Epidermal melanocyte (primary cell): Measurements from ENCODE around the gene ZNF91.
"Not testable (repeated sequence)": the region's sequence is repeated elsewhere in the genome, so short reads cannot be mapped to it uniquely, and the experiment has no call there.

ENCODE experiments used
- DNase-seq: peaks from one replicate; pipeline ENCODE4 v3.0.0; 2011; ENCODE audit warnings: low spot score; ENCODE audit not compliant: insufficient read length

ZNF91 gene

DNA sequence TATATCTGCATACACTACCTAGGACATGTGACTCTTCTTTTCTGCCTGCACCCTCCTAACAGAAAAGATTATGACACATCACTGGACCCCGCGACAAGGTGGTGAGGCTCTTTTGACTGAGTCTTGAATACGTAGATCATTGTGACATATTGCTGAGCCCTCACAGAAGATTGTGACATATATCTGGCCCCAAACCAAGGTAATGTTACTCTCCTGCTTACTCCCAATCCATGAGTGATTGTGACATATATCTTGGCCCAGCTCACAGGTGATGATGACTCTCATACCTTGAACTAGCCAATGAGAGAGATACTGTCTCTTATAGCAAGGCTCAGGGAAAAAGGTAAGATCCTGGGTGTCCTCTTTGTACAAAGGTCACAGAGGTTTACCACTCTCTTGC, 75.7 kb downstream of the ZNF91 start:
- DNase-seq = not testable (repeated sequence)

GRCh38 chr19:23318941-23319340, 76.3 kb downstream of the ZNF91 start:
- not testable (repeated sequence) for DNase-seq

GRCh38 chr19:23318143-23318542, 77.1 kb downstream of the ZNF91 start:
- DNase-seq = no peak

GRCh38 chr19:23315286-23315685, 80.0 kb downstream of the ZNF91 start:
- DNase-seq = no peak

DNA sequence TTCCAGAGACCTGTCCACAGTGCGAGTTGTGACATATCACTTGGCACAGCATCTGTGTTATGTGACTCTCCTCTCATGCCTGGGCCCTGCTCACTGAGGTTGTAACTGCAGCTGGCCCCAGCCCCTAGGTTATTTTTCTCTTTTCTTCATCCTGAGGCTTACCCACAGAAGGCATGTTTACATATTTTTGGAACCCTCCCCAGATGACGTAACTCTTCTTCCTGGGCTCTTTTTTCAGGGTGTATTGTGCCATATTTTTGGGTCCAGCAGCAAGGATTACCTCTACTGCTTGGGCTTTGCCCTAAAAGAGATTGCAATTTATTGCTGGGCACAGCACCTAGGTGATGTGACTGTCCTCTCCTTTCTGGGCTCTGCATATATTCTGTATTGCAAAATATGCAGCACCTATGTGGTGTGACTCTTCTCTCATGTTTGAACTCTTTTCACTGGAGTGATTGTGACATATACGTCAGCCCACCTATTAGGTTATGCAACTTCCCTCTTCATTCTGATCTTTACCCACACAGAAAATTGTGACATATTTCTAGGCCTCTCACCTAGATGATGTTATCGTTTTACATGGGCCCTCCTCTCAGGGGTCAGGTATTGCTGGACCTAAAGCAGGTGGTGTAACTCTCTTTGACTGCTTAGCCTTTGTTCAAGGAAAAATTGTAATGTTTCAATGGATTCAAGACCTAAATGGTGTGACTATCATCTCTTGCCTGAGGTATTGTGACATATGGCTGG, 80.6 kb downstream of the ZNF91 start:
- DNase-seq = no peak

DNA sequence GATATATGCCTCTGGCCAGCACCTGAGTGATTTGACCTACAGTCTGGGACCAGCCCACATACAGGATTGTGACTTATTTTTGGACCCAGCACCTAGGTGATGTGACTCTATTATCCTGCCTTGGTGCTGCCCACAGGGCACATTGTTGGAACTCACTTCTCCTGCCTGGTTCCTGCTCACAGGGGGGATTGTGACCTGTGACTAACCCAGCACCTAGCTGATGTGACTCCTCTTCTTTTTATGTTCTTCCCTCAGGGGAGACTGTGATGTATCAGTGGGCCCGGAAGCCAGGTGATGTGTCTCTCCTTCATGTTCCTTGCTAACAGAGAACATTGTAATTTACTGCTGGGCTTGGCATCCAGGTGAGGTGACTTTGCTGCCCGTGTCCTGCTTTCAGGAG, 82.1 kb downstream of the ZNF91 start:
- DNase-seq = no peak

- DNase-seq = no peak
These were observed 82.8 kb downstream of the ZNF91 start for GRCh38 chr19:23312515-23312914.

DNA sequence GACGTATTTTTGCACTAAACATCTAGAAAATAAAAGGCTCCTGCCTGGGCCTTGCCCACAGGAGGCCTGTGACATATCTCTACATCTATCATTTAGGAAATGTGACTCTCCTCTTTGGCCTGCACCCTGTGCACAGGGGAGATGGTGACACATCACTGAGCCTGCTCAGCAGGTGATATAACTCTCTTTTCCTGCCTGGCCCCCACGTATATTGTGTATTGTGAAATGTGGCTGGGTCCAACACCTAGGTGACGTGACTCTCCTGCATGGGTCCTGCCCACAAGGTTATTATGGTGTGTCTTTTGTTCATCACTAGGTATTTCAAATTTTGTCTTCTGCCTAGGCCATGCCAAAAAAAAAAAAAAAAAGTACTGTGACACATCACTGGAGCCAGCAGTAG, 83.7 kb downstream of the ZNF91 start:
- DNase-seq = no peak

DNA sequence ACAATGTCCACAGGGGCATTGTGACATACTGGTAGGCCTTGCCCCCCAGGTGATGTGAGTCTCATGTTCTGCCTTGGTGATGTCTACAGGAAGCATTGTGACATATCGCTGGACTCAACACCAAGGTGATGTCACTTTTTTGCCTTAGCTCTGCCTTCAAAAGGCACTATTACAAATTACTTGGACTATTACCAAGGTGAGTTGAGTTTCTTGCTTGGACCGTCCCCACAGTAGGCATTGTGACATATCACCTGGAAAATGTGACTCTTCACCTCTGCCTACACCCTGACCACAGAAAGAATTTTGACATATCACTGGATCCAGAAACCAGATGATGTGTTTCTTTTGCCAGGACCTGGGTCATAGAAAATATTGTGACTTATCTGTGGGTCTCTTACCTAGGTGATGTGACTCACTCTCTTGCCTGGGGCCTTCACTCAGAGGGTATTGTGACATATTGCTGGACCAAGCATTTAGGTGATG, 84.5 kb downstream of the ZNF91 start:
- DNase-seq = no peak

DNA sequence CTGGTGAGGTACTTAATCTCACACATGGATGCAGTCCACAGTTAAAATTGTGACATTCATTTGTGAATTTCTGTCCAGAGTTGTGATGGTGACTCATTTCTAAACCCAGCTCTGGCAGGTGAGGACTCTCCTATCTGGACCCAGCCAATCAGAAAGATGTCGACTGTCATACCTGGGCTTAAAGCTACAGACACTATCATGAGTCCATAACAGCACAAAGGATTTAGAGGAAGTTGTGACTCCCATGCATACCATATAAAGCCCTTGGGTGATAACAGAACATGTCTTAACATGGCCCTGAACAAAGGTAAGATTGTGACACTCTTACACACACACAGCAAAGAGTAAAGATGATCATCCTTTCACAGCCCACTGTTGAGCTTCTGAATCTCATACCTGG, 85.3 kb downstream of the ZNF91 start:
- DNase-seq = no peak

DNA sequence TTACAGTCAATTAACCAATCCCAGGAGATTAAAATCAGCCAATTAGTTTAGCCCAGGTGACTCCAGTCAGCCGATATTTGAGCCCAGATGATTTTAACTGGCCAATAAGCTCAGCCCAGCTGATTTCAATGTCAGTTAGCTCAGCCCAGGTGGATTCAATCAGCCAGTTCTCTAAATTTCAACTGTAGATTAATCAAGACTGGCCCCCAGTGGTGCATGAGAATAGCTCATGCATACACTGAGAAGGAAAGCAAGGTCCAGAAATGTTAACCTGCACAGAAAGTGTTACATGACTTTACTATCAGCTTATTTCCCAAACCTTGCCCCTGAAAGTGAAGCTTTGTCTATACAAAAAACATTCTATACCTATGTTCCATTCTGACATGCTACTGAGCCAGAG, 89.7 kb downstream of the ZNF91 start:
- DNase-seq = no peak

- DNase-seq = no peak
These were observed 91.0 kb downstream of the ZNF91 start for GRCh38 chr19:23304238-23304637.

DNA sequence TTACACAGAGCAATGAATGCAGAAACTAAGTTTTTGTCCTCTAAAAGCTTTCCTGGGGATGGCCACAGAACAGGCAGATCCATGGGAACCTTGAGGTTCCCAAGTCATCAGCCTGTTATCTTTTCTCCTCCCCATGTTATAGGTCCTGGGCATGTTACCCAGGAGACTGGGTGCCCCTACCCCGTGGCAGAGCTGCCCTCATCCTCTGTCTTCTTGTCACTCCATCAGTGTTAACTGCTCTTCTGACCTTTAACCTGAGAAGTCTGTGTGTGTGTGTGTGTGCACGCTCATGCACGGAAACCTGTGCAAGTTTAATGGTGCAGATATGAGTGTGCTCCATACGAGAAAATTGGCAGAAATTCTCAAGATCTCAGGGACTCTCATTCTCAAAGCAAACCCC, 101.1 kb downstream of the ZNF91 start:
- DNase-seq = no peak

DNA sequence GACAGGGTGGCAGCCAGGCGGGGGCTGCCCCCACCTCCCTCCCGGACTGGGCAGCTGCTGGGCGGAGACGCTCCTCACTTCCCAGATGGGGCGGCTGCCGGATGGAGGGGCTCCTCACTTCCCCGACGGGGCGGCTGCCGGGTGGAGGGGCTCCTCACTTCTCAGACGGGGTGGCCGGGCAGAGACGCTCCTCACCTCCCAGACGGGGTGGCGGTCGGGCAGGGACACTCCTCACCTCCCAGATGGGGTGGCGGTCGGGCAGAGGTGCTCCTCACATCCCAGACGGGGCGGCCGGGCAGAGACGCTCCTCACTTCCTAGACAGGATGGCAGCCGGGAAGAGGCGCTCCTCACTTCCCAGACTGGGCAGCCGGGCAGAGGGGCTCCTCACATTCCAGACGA, 105.3 kb downstream of the ZNF91 start:
- not testable (repeated sequence) for DNase-seq
